GM12892 (cell line): ENCODE data around the gene WDR43.

Source experiments
- POLR2A ChIP-seq: IDR thresholded peaks from 2 replicates; pipeline ENCODE4 v1.6.1; 2011; ENCODE audit warnings: low read depth, low read length, control low read depth
- POLR2AphosphoS5 ChIP-seq: IDR thresholded peaks from 2 replicates; pipeline ENCODE4 v1.6.1; 2011; ENCODE audit warnings: low read depth, low read length, control low read depth
- TAF1 ChIP-seq: IDR thresholded peaks from 2 replicates; pipeline ENCODE4 v1.6.1; 2011; ENCODE audit warnings: low read depth, mild to moderate bottlenecking, control low read depth, low read length, borderline replicate concordance

- TF ChIP-seq POLR2A (no peak), POLR2AphosphoS5 (no peak), TAF1 (no peak)
Observed at GRCh38 chr2:28901841-28902240, 7.4 kb downstream of the WDR43 start.
